ENCODE results near the gene MYH11. TPM values are rescaled to one million over a fixed set of nuclear protein-coding genes. Genes with fewer than 3 reads are reported as not detected.

Gene MYH11
- total RNA-seq, 1 experiment from 2014 or later: under 0.01 TPM

DNA sequence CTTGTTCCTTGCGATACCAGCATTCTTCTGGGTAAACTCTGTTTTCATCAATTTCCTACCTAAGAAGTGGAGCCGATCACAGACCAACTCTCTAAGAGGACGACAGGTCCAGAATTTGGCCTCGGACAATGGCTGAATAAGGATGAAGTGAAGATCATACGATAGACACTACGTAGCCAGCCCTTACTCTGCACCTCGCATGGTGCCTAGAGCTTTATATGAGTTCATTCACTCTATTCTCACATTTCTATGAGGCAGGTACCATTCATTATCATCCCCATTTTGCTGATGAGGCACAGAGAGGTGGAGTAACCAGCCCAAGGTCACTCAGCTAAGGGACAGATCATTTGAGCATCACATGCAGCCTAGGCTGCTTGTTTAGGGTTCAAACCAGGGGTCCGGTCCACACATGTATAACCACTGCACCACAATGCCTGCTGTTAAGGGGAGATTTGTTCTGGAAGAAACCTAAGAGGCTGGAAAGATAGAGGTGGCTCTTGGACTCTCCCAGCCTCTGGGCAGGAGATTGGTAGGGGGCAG, 78.6 kb downstream of the MYH11 start:
- DNase-seq (ENCODE audit: low read depth): no peak

DNA sequence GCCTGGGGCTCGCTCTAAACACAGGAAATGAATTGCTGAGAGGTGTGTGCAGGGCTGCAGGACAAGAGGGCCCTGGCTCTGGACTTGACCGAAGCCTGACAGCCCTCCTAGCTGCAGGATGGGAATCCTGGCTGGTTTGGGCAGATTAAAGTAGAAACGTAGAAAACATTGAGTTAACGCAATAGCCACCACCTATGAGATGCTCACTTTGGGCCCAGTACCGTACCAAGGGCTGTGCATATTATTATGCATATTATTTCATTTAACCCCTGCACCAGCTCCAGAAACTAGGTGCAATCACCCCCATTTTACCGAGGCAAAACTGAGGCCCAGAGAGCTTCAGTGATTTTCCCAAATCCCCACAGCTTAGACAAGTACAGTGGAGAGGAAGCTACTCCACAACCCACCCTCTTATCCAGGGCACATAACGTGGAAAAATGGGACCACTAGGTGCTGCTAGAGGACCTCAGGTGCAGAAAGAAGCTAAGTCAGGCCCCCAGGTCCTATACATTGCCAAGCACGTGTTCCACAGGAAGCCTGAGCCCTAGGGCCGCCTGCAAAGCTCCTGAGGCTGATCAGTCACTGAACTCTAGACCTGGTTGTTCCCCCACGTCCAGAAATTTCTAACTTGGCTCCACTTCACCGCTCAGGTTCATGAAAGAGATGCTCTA, 79.2 kb downstream of the MYH11 start:
- DNase-seq (ENCODE audit: low read depth): peak; percentile 62

DNA sequence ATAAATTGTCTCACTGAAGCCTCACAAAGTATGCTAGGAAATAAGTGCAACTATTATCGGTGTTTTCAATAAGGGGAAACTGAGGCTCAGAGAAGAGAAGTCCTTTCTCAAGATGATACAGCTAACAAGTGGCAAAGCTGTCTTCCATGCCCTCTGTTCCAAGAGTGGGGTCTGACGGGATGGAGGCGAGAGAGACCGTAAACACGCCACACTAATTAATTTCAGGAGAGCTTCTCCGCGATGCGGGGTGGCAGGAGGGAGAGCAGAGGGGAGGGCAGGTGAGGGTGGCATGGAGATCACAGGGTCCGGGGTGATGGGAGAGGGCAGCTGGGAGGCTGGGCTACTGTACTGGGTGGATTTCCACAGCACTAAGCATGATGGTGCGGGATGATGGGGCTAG, 80.3 kb downstream of the MYH11 start:
- no peak for DNase-seq (ENCODE audit: low read depth)

DNA sequence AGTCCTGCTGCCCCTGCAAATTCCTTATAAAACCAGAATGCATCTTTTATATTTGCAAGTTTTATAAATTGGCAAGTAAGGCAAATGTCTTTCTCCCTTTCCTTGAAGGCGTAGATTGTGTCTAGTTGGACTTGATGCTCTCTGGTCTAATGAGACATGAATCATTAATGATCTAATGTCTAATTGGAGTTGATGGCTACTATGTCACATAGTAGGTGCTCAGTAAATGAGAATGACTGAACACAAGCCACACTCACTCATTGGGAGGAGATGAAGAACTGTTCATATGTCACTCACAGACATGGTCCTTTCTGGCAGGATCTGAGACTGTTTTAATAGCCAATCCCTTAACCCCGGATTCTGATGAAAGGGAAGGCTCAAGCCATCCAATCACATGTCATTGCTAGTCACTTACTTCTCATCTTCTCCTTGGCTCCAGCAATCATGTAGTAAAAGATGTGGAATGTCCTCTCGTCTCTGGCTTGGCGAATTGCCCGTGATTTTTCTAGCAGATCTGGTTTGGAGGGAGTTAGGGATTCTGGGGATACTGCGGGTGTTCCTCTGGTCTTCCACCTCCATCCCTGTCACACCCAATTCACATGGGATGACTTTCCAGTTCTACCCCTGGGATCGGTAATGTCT, 81.0 kb downstream of the MYH11 start:
- DNase-seq (ENCODE audit: low read depth): no peak

DNA sequence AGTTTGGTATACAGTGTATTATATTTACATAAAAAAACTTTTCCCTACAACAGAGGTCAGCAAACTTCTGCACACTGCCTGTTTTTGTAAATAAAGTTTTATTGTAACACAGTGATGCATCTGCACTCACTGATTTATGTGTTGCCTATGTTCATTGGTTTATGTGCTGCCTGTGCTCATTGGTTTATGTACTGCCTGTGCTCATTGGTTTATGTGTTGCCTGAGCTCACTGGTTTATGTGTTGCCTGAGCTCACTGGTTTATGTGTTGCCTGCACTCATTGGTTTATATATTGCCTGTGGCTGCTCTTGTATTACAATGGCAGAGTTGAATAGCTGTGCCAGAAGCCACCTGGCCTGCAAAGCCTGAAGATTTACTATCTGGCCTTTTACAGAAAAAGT, 81.6 kb downstream of the MYH11 start:
- DNase-seq (ENCODE audit: low read depth): peak; percentile 32

DNA sequence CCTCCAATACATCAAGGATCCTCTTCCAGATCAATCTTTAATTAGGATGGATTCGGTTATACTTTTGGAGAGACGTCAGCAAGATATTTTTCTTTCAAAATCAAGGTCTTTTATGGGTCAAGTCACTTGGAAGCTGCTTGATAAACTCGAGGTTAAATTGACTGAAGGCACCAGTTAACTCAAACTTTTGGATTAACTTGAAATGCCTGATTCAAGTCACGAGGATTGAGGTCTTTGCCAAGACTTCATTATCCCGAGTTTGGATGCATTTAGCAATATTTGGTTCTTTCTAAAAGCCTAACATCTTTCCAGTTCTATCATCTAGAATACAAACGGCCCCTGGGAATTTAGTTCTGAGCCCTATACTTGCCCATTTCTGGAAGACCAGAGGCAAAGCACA, 82.9 kb downstream of the MYH11 start:
- DNase-seq (ENCODE audit: low read depth): no peak

DNA sequence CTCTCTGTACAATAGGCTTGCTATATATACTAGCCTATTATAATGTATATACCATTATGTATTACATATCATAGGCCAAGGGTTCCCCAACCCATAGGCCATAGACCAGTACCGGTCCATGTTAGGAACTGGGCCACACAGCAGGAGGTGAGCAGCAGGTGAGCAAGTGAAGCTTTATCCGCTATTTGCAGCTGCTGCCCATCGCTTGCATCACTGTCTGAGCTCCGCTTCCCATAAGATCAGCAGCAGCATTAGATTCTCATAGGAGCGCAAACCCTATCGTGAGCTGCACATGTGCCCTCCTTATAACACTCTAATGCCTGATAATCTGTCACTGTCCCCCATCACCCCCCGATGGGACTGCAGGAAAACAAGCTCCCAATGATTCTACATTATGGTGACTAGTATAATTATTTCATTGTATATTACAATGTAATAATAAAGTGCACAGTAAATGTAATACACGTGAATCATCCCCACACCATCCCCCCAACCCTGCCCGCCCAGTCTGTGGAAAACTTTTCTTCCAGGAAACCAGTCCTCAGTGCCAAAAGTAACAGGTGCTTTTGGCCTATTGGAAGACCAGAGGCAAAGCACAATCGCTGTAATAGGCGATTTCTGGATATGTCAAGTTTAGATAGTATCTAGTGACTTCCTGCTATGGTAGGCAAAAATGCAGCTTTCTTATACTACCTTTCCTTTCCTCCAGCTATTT, 84.1 kb downstream of the MYH11 start:
- DNase-seq (ENCODE audit: low read depth): no peak

DNA sequence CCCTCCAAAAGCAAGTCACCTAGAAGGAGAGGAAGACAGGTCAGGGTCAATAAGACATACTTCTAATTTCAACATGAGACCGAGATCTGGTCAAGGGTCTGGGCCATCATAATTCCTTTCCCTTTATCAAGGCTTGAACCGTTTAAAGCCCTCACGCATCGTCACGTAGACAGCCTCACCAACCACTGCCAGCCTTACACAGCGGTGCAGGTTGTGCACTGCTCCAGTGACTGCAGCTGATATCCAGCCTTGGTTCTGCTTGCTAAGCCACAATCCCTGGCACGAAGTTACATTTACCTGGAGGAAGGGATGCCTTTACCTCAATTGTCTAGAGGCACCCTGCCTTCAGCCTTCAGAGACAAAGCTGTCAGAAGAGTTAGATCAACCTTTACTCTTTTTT, 85.1 kb downstream of the MYH11 start:
- no peak for DNase-seq (ENCODE audit: low read depth)

DNA sequence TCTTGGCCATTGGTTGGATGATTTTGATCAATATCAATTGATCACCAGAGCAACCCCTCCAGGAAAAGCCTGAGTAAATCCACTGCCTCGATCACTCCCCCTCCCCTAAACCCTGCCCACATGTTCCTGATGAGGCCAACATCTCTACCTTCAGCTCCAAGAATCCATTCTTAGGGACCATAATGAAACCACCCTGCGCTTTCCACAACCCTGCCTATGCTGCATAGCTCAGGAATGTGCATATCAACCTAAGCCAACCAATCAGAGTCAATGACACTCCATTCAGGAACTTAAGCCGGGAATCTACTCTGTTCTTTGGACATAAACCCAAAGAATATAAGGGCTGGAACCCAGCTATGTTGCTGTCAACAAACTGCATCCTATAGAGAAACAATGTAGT, 86.3 kb downstream of the MYH11 start:
- peak; percentile 47 for DNase-seq (ENCODE audit: low read depth)

DNA sequence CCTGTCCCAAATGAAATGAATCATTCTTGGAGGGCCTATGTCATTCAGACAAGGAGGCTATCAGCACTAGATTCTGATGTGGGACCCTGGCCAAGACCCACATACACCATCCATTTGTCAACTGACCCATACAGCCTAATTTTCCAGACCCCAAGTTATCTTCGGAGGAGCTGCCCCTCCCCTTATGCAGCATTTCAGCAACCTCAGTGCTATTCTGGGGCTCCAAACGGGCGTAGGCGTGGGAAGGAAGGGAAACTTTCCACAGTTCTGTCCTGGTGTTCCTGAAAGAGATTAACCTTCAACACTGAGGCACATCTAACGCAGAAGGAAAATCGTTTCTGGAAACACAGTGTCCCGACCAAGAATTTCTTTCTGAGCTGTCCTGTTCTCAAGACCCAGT, 86.7 kb downstream of the MYH11 start:
- DNase-seq (ENCODE audit: low read depth): no peak

DNA sequence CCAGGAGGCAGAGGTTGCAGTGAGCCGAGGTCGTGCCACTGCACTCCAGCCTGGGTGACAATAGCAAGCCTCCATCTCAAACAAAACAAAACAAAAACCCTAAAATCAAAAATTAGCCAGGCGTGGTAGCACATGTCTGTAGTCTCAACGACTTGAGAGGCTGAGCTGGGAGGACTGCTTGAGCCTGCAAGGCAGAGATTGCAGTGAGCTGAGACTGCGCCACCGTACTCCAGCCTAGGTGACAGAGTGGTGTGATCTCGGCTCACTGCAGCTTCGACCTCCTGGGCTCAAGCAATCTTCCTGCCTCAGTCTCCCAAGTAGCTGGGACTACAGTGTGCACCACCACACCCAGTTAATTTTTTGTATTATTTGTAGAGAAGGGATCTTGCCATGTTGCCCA, 87.6 kb downstream of the MYH11 start:
- DNase-seq (ENCODE audit: low read depth): no peak

DNA sequence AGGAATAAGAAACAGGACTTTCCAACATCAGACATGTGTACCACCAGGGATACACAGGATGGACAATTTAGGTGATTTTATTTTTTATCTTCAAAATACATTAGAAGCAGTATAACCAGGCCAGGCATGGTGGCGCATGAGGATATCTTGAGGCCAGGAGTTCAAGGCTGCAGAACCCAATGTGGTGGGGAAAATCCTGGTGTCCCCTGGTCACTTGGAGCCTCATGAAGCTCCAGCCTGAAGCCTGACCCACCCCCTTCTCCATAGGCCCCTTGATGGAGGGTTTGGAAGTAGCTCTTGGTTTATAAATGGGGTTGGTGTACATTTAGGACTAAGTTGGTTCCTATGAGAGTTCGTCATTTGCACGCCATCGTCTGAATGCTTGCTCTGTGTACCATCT, 88.6 kb downstream of the MYH11 start:
- DNase-seq (ENCODE audit: low read depth): no peak

DNA sequence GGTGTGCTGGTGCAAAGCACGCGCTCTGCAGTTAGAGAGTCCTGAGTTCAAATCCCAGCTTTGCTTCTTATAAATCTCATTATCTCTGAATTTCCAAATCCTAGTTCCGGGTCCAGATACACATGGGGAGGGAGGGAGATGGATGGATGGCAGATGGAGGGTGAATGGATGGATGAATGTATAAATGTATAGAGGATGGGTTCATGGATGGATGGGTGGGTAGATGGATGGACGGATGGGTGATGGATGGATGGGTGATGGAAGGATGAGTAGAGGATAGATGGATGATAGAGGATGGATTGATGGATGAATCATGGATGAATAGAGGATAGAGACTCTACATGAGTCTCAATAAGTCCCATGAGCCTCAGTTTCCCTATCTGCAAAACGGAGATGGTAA, 89.9 kb downstream of the MYH11 start:
- DNase-seq (ENCODE audit: low read depth): no peak

DNA sequence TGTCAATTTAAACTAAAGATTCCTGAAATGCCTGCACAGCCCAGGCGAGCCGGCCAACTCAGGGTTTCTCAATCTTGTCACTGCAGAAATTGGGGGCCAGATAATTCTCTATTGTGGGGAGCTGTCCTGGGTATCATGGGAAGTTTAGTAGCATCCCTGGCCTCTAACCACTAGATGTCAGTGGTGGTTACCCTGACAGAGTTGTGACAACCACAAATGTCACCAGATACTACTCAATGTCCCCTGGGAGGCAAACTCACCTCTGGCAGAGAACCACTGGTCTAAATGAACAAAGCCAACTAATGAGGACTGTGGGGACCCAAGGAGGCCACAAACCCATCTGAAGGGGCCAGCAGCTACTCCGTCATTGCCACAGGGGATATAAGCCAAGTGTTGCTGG, 90.9 kb downstream of the MYH11 start:
- DNase-seq (ENCODE audit: low read depth): peak; percentile 37

DNA sequence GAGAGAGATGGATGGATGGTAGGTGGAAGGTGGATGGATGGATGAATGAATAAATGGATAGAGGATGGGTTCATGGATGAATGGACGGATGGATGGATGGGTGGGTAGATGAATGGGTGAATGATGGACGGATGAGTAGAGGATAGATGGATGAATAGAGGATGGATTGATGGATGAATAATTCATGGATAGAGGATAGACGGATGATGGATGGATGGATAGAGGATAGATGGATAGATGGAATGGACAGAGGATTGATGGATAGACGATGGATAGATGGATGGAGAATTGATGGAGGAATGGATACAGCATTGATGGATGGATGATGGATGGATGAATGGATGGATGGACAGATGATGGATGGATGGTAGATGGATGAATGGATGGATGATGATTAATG, 91.7 kb downstream of the MYH11 start:
- no peak for DNase-seq (ENCODE audit: low read depth)

DNA sequence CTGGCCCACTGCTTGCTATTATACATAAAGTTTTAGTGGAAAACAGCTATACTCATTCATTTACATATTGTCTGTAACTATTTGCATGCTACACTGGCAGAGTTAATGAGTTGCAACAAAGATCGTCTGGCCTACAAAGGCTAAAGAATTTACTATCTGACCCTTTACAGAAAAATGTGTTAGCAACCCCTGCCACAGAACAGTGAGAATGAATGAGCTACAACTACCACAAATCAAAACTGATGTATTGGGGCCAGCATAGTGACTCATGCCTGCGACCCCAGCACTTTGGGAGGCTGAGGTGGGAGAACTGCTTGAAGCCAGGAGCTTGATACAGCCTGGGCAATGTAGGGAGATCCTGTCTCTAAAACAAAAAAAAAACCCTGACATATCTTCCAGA, 92.7 kb downstream of the MYH11 start:
- no peak for DNase-seq (ENCODE audit: low read depth)

DNA sequence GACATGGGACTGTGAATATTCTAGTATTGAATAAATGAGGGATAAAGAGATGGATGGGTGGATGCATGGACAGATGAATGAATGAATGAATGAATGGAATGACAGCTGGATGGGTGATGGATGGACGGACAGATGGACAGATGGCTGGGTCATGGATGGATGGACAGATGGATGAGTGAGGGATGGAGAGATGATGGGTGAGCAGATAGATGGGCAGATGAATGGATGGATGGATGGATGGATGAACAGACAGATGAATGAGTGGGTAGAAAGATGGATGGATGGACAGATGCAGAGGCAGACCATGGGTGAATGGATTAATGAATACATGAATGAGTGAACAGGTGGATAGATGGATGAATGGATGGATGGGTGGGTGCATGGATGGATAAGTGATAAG, 96.7 kb downstream of the MYH11 start:
- DNase-seq (ENCODE audit: low read depth): no peak

DNA sequence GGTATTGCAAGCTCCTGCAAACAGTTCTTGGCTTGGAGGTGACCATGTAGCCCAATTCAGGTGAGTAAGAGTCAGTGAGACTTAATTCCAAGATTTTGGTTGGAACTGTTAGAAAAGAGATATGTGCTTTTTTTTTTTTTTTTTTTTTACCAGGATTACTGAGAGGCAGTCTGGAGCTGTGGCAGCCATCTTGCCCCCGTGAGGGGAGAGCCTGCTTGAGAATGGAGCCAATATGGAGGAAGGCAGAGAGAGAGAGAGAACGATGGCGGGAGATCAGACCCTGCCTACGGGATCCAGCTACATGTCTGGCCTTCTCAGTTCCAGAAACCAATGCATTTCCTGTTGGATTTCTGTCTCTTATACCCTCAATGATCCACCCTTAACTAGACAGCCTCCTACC, 97.8 kb downstream of the MYH11 start:
- DNase-seq (ENCODE audit: low read depth): no peak

DNA sequence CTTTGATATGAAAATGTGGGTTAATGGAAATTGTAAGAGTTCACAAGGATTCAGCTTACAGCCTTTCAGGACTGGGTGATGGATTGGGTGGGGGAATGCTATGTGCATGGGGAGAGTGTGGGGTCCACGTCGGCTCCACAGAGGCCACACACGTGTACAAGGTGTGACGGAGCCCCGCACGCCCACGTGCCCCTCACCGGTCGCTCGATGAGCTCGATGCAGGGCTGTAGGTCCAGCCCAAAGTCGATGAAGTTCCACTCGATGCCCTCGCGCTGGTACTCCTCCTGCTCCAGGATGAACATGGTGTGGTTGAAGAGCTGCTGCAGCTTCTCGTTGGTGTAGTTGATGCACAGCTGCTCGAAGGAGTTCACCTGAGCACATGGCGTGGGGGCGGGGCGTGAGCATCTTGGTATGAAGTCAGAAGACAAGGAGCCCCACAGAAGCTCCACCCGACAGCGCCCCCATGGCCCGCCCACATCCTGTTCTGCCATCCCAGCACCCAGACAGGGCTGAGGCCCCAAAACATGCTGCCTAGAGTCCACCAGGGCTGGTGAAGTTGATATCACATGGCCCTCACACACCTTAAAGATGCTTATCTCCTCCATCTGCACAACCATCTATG, 99.1 kb downstream of the MYH11 start:
- DNase-seq (ENCODE audit: low read depth): no peak

DNA sequence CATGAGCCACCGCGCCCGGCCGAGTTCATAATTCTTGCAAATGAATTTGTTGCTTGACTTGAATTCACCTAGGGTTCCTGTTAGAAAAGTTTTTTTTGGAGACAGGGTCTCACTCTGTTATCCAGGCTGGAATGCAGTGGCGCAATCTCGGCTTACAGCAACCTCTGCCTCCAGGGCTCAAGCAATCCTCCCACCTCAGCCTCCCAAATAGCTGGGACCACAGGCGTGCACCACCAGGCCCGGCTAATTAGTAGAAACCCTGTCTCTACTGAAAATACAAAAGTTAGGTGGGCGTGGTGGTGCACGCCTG, 99.8 kb downstream of the MYH11 start:
- no peak for DNase-seq (ENCODE audit: low read depth)

DNA sequence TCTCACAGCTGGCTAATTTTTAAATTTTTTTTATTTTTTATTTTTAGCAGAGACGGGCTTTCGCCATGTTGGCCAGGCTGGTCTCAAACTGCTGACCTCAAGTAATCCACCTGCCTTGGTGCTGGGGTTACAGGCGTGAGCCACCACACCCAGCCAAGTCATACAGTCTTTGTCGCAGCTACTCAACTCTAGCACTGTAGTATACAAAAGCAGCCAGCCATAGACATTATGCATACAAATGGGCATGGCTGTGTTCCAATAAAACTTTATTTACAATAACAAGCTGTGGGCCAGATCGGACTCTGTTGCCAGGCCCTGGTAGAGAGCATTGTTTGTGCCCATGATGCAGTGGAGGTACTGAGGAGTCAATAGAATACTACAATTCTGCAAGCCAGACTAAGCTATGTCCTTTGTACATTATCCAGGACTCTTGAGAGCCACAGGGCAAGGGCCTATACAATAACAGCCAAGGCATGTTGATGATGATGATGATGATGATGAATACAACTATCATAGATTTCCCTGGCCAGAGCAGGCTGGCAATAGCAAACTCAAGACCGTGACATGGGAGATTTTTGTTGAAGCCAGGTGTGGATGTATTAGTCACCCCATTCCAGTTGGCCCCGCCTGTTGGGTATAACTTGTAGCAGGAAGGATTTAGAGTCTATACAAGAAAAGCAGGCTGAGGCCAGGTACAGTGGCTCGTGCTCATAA, 101.8 kb downstream of the MYH11 start:
- DNase-seq (ENCODE audit: low read depth): no peak

Data from Daoy (cell line).